Glomerular endothelial cell (primary cell): ENCODE measurements around the gene PRRC2B. TPM values are rescaled to one million over a fixed set of nuclear protein-coding genes. Genes with fewer than 3 reads are reported as not detected.
"Not testable (repeated sequence)": the region's sequence is repeated elsewhere in the genome, so short reads cannot be mapped to it uniquely, and the experiment has no call there.

ENCODE experiments used
- DNase-seq: peaks from one replicate; pipeline ENCODE4 v3.0.0-alpha.2; 2011; ENCODE audit warnings: low read depth, low spot score; ENCODE audit errors: extremely low read depth
- total RNA-seq: library from RNA; depleted of rRNA; stranded (reverse); fragments of >200 nt; gene quantifications from 2 replicates; pipeline ENCODE4 v1.2.3, GENCODE V29; 2015

Gene PRRC2B
- total RNA-seq, 1 donor from 2014 or later, result 213 TPM

- no peak for DNase-seq
These were observed 135.1 kb downstream of the PRRC2B start for GRCh38 chr9:131528886-131529505.

GRCh38 chr9:131529597-131530545 is 136.0 kb downstream of the PRRC2B start:
- DNase-seq, result no peak

- DNase-seq, result no peak
These were observed 136.6 kb downstream of the PRRC2B start for GRCh38 chr9:131530546-131530919.

GRCh38 chr9:131530920-131531832 is 137.3 kb downstream of the PRRC2B start, which contains the start of gene UCK1:
Gene UCK1, minus strand, starts transcription at chr9:131531263. Its CDS starts 89 bp downstream, at chr9:131531174.
- no peak for DNase-seq

DNA sequence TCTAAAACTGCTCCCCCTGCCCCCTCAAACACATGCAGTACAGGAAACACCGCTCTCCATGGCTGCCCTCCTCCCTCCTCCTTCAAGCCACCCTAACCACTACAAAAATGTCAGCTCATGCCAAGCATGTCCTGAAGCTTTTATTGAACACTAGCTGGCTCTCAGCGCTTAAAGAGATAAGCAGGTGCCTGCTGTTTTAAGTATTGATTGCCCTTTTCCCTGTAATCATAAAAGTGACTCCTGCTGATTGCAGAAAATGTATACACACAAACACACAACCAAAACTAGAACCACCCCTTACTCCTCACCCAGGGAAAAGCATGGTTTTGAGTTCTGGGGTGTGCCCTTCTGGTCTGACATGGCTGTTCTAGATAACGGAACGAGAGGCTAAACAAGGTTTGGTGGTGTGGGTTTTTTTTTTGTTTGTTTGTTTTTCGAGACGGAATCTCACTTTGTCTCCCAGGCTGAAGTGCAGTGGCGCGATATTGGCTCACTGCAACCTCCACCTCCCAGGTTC is 140.9 kb downstream of the PRRC2B start:
- no peak for DNase-seq

- DNase-seq, result no peak
These were observed 144.1 kb downstream of the PRRC2B start for GRCh38 chr9:131537946-131538345.

DNA sequence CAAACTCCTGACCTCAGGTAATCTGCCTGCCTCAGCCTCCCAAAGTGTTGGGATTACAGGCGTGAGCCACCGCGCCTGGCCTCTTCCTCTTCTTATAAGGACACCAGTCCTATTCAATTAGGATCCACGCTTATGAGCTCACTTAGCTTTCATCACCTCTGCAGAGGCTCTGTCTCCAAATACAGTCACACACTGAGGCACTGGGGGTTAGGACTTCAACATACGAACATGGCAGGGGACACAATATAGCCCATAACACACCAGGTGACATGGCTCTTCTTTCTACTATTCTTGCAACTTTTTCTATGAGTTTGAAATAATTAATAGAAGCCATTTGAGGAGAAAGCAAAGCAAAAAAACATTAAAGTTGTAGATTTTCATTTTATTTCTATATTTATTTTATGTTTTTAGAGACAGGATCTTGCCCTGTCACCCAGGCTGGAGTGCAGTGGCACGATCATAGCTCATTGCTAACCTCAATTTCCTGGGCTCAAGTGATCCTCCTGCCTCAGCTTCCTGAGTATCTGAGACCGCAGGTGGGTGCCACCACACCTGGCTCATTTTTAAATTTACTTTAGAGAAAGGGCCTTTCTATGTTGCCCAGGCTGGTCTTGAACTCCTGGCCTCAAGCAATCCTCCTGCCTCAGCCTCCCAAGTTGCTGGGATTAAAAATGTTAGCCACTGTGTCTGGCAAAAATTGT is 145.5 kb downstream of the PRRC2B start:
- no peak for DNase-seq

DNA sequence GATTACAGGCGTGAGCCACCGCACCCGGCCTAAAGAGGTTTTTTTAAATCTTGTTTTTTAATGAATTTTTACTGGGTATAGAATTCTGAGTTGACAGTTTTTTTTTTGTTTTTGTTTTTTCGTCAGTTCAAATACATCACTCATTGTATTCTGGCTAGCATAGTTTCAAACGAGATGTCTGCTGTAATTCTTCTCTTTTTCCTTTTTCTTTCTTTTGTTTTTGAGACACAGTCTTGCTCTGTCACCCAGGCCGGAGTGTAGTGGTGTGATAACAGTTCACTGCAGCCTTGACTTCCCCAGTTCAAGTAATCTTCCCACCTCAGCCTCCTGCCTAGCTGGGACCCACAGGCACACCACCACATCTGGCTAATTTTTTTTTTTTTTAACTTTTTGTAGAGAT is 149.3 kb downstream of the PRRC2B start:
- DNase-seq, result no peak

GRCh38 chr9:131545003-131545785 is 151.3 kb downstream of the PRRC2B start, which contains the start of gene PRRT1B:
Gene PRRT1B, plus strand, starts transcription at chr9:131545523. Its CDS starts 93 bp downstream, at chr9:131545616.
- DNase-seq, result no peak

DNA sequence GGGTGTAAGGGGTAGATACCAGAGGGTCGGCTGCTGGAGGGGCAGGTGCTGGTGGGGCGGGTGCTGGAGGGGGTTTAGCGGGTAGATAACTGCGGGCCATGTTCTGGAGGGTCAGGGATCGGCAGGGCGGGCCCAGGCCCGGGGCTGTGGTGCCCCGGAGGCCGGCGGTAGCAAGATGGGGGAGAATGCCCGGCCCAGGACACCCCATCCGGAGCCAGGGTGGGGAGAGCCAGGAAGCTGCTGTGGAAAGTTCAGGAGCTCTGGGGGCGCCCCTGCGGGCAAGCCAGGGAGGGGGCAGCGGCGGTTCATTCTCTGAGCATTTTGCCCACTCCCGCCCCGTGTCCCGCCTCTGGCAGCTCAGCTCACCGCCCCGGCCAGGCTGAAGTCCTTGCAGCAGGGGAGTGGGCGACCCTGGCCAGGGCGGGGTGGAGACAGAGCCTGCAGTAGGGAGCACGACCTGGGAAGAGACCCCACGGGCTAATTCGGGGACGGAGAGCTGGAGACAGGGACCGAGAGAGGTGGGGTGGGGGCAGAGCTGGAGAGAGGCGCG is 152.0 kb downstream of the PRRC2B start:
- no peak for DNase-seq

- no peak for DNase-seq
These were observed 152.6 kb downstream of the PRRC2B start for GRCh38 chr9:131546336-131547084.

DNA sequence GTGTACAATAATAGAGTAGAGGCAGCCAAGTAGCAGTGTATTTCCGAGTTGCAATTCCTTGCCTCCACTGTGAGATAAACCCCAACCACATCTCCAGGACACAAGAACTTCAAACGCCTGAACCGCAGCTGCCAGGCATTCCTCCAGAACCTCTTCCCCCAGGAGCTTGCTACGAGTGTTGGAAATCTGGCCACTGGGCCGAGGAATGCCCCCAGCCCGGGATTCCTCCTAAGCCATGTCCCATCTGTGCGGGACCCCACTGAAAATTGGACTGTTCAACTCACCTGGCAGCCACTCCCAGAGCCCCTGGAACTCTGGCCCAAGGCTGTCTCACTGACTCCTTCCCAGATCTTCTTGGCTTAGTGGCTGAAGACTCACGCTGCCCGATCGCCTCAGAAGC is 155.3 kb downstream of the PRRC2B start:
- DNase-seq, result not testable (repeated sequence)

Other genes starting within 250 kb of the PRRC2B start
- gene FAM78A, start 117.6 kb upstream of the PRRC2B start, total RNA-seq, result 8.2 and 25.2 TPM in 2 replicates
- 3.3 and 4.4 TPM in 2 replicates for gene PLPP7, start 104.4 kb upstream of the PRRC2B start, total RNA-seq
- gene POMT1, start 108.8 kb downstream of the PRRC2B start, total RNA-seq, result 40.0 and 43.9 TPM in 2 replicates
- gene UCK1, start 137.2 kb downstream of the PRRC2B start, total RNA-seq, result 21.5 and 24.0 TPM in 2 replicates
- gene PRRT1B, start 151.4 kb downstream of the PRRC2B start, total RNA-seq, result not detected in 2 replicates